ENCODE results near the gene TLL2.

The TLL2 gene

GRCh38 chr10:96505150-96506136 is 8.3 kb downstream of the TLL2 start:
- DNase-seq, result peak; percentile 13 to 54

- DNase-seq, result no peak
Observed at GRCh38 chr10:96502561-96503282, 11.0 kb downstream of the TLL2 start.

- DNase-seq, result no peak
Observed at GRCh38 chr10:96501985-96502384, 11.7 kb downstream of the TLL2 start.

GRCh38 chr10:96500519-96500918 is 13.2 kb downstream of the TLL2 start:
- no peak for DNase-seq

GRCh38 chr10:96500050-96500449 is 13.7 kb downstream of the TLL2 start:
- DNase-seq, result no peak

GRCh38 chr10:96497391-96497790 is 16.3 kb downstream of the TLL2 start:
- DNase-seq, result no peak

GRCh38 chr10:96496281-96496925 is 17.3 kb downstream of the TLL2 start:
- no peak for DNase-seq

- DNase-seq, result no peak
Observed at GRCh38 chr10:96495544-96495943, 18.2 kb downstream of the TLL2 start.

GRCh38 chr10:96494694-96495093 is 19.0 kb downstream of the TLL2 start:
- DNase-seq, result no peak

GRCh38 chr10:96493871-96494525 is 19.7 kb downstream of the TLL2 start:
- no peak for DNase-seq

GRCh38 chr10:96493254-96493653 is 20.5 kb downstream of the TLL2 start:
- DNase-seq, result no peak

- DNase-seq, result peak in 1 of 2 experiments; percentile 53
Observed at GRCh38 chr10:96491303-96491702, 22.4 kb downstream of the TLL2 start.

- no peak for DNase-seq
Observed at GRCh38 chr10:96488161-96488935, 25.4 kb downstream of the TLL2 start.

GRCh38 chr10:96482815-96483588 is 30.7 kb downstream of the TLL2 start:
- DNase-seq, result no peak

GRCh38 chr10:96478355-96478754 is 35.4 kb downstream of the TLL2 start:
- no peak for DNase-seq

- no peak for DNase-seq
Observed at GRCh38 chr10:96473866-96474265, 39.9 kb downstream of the TLL2 start.

GRCh38 chr10:96470116-96470743 is 43.5 kb downstream of the TLL2 start:
- DNase-seq, result peak; percentile 31 to 74

- DNase-seq, result peak; percentile 38 to 63
Observed at GRCh38 chr10:96468845-96469244, 44.9 kb downstream of the TLL2 start.

GRCh38 chr10:96465599-96465998 is 48.1 kb downstream of the TLL2 start:
- no peak for DNase-seq

GRCh38 chr10:96463562-96463961 is 50.2 kb downstream of the TLL2 start:
- DNase-seq, result peak in 1 of 2 experiments; percentile 56
